T-helper 1 cell (primary cell): ENCODE results near the gene MBD3L3.
"Not testable (repeated sequence)": the region's sequence is repeated elsewhere in the genome, so short reads cannot be mapped to it uniquely, and the experiment has no call there.

Experiments
- DNase-seq, 5 donors: peaks; one replicate each; pipeline ENCODE4 v3.0.0-alpha.2; 2012 to 2020
- total RNA-seq, 4 donors: gene quantifications; one replicate each; lab custom pipeline; 2026; lab: John Stamatoyannopoulos, UW

The MBD3L3 gene
- 0 to 0.08 (median 0) reads per million in 4 donors for total RNA-seq

GRCh38 chr19:7058576-7058975, at the start of gene MBD3L3:
TSS of gene MBD3L3 (minus strand) at chr19:7058676. CDS start at chr19:7058605, 71 bp downstream.
- DNase-seq, result not testable (repeated sequence)

GRCh38 chr19:7106711-7107657, 48.5 kb upstream of the MBD3L3 start:
- DNase-seq, result no peak

- no peak for DNase-seq
These were observed 46.4 kb upstream of the MBD3L3 start for GRCh38 chr19:7104747-7105447.

- no peak for DNase-seq
These were observed 43.2 kb upstream of the MBD3L3 start for GRCh38 chr19:7101498-7102253.

- DNase-seq, result no peak
These were observed 41.1 kb upstream of the MBD3L3 start for GRCh38 chr19:7099597-7099921.

- peak; percentile 63 to 91 (median 80) for DNase-seq
These were observed 40.5 kb upstream of the MBD3L3 start for GRCh38 chr19:7098701-7099596.

GRCh38 chr19:7098096-7098495, 39.6 kb upstream of the MBD3L3 start:
- DNase-seq, result no peak

- no peak for DNase-seq
These were observed 30.5 kb upstream of the MBD3L3 start for GRCh38 chr19:7088999-7089398.

GRCh38 chr19:7083076-7083956, 24.8 kb upstream of the MBD3L3 start:
- DNase-seq, result peak in 1 of 5 donors; percentile 29

- no peak for DNase-seq
These were observed 19.5 kb upstream of the MBD3L3 start for GRCh38 chr19:7078008-7078407.

GRCh38 chr19:7076151-7076550, 17.7 kb upstream of the MBD3L3 start:
- DNase-seq, result no peak

GRCh38 chr19:7074705-7075282, 16.3 kb upstream of the MBD3L3 start:
- no peak for DNase-seq

GRCh38 chr19:7072541-7072940, 14.1 kb upstream of the MBD3L3 start:
- DNase-seq, result no peak

GRCh38 chr19:7069904-7070226, 11.4 kb upstream of the MBD3L3 start:
- no peak for DNase-seq

GRCh38 chr19:7069042-7069903, 10.8 kb upstream of the MBD3L3 start, which contains the start of gene ZNF557:
TSS of gene ZNF557 (plus strand) at chr19:7069703. CDS start at chr19:7075075, 5,372 bp downstream.
- DNase-seq, result peak; percentile 98 to 100 (median 99)

- DNase-seq, result no peak
These were observed 10.1 kb upstream of the MBD3L3 start for GRCh38 chr19:7068599-7068998.

- no peak for DNase-seq
These were observed 9.2 kb upstream of the MBD3L3 start for GRCh38 chr19:7067716-7068115.

GRCh38 chr19:7067122-7067521, 8.6 kb upstream of the MBD3L3 start:
- not testable (repeated sequence) for DNase-seq

- DNase-seq, result no peak
These were observed 5.4 kb upstream of the MBD3L3 start for GRCh38 chr19:7063764-7064418.
